ENCODE results near the gene NAP1L5. TPM values are rescaled to one million over a fixed set of nuclear protein-coding genes. Genes with fewer than 3 reads are reported as not detected.

The NAP1L5 gene
- total and polyA plus RNA-seq, 2 experiments from 2014 or later, result 2.0 to 2.4 TPM

GRCh38 chr4:88746206-88746605, 48.6 kb upstream of the NAP1L5 start (continued):
- TF ChIP-seq, protein P1, sequence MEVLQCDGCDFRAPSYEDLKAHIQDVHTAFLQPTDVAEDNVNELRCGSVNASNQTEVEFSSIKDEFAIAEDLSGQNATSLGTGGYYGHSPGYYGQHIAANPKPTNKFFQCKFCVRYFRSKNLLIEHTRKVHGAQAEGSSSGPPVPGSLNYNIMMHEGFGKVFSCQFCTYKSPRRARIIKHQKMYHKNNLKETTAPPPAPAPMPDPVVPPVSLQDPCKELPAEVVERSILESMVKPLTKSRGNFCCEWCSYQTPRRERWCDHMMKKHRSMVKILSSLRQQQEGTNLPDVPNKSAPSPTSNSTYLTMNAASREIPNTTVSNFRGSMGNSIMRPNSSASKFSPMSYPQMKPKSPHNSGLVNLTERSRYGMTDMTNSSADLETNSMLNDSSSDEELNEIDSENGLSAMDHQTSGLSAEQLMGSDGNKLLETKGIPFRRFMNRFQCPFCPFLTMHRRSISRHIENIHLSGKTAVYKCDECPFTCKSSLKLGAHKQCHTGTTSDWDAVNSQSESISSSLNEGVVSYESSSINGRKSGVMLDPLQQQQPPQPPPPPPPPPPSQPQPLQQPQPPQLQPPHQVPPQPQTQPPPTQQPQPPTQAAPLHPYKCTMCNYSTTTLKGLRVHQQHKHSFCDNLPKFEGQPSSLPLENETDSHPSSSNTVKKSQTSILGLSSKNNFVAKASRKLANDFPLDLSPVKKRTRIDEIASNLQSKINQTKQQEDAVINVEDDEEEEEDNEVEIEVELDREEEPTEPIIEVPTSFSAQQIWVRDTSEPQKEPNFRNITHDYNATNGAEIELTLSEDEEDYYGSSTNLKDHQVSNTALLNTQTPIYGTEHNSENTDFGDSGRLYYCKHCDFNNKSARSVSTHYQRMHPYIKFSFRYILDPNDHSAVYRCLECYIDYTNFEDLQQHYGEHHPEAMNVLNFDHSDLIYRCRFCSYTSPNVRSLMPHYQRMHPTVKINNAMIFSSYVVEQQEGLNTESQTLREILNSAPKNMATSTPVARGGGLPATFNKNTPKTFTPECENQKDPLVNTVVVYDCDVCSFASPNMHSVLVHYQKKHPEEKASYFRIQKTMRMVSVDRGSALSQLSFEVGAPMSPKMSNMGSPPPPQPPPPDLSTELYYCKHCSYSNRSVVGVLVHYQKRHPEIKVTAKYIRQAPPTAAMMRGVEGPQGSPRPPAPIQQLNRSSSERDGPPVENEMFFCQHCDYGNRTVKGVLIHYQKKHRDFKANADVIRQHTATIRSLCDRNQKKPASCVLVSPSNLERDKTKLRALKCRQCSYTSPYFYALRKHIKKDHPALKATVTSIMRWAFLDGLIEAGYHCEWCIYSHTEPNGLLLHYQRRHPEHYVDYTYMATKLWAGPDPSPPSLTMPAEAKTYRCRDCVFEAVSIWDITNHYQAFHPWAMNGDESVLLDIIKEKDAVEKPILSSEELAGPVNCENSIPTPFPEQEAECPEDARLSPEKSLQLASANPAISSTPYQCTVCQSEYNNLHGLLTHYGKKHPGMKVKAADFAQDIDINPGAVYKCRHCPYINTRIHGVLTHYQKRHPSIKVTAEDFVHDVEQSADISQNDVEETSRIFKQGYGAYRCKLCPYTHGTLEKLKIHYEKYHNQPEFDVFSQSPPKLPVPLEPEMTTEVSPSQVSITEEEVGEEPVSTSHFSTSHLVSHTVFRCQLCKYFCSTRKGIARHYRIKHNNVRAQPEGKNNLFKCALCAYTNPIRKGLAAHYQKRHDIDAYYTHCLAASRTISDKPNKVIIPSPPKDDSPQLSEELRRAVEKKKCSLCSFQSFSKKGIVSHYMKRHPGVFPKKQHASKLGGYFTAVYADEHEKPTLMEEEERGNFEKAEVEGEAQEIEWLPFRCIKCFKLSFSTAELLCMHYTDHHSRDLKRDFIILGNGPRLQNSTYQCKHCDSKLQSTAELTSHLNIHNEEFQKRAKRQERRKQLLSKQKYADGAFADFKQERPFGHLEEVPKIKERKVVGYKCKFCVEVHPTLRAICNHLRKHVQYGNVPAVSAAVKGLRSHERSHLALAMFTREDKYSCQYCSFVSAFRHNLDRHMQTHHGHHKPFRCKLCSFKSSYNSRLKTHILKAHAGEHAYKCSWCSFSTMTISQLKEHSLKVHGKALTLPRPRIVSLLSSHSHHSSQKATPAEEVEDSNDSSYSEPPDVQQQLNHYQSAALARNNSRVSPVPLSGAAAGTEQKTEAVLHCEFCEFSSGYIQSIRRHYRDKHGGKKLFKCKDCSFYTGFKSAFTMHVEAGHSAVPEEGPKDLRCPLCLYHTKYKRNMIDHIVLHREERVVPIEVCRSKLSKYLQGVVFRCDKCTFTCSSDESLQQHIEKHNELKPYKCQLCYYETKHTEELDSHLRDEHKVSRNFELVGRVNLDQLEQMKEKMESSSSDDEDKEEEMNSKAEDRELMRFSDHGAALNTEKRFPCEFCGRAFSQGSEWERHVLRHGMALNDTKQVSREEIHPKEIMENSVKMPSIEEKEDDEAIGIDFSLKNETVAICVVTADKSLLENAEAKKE (CRISPR knock-in tag; IDR thresholded peaks at IDR 0.05), result no peak

- H3K4me2 ChIP-seq, result no peak overlapping the region
- no peaks in the 10 kb centered on the region for H3K79me2 ChIP-seq (replicated peaks; ENCODE audit: insufficient read depth)
- H3K9me3 Mint-ChIP-seq, result no peaks in the 10 kb centered on the region
- no peaks in the 10 kb centered on the region for H3K27me3 ChIP-seq (ENCODE audit: insufficient read depth)
- peaks cover 13% of the 10 kb centered on the region for H3K4me1 Mint-ChIP-seq
- H3K4me3 ChIP-seq, result no peak overlapping the region
- H3K27me3 Mint-ChIP-seq (ENCODE audit: insufficient read depth, low read depth, poor library complexity), result peaks cover 2% of the 10 kb centered on the region
- H3K36me3 Mint-ChIP-seq (ENCODE audit: low read depth), result peaks cover 23% of the 10 kb centered on the region
- DNase-seq (ENCODE audit: low spot score), result no peak
- no peaks in the 10 kb centered on the region for H4K20me1 ChIP-seq (replicated peaks; ENCODE audit: insufficient read depth)
- no peak overlapping the region for H3K27ac Mint-ChIP-seq
- no peaks in the 10 kb centered on the region for H3F3A ChIP-seq (replicated peaks; ENCODE audit: low read depth)
- no peak overlapping the region for H2AFZ ChIP-seq
- peaks cover 15% of the 10 kb centered on the region for H3K4me1 ChIP-seq (ENCODE audit: insufficient read depth)
- H3K36me3 ChIP-seq (ENCODE audit: insufficient read depth), result peaks cover 6% of the 10 kb centered on the region; the same call in 1 of the 2 replicates
- no peak overlapping the region for H3K27ac ChIP-seq (ENCODE audit: low read depth)
- H3K4me3 Mint-ChIP-seq, result no peak overlapping the region
- no peak for ATAC-seq
- no peaks in the 10 kb centered on the region; the same call in 1 of the 2 replicates for H3K9me2 ChIP-seq (ENCODE audit: insufficient read depth)
- TF ChIP-seq NANOG (IDR thresholded peaks at IDR 0.05; ENCODE audit: borderline replicate concordance), result no peak
- no peak for TF ChIP-seq EZH2 (IDR thresholded peaks at IDR 0.05; ENCODE audit: low read depth, unreplicated experiment)
- TF ChIP-seq, protein P2, sequence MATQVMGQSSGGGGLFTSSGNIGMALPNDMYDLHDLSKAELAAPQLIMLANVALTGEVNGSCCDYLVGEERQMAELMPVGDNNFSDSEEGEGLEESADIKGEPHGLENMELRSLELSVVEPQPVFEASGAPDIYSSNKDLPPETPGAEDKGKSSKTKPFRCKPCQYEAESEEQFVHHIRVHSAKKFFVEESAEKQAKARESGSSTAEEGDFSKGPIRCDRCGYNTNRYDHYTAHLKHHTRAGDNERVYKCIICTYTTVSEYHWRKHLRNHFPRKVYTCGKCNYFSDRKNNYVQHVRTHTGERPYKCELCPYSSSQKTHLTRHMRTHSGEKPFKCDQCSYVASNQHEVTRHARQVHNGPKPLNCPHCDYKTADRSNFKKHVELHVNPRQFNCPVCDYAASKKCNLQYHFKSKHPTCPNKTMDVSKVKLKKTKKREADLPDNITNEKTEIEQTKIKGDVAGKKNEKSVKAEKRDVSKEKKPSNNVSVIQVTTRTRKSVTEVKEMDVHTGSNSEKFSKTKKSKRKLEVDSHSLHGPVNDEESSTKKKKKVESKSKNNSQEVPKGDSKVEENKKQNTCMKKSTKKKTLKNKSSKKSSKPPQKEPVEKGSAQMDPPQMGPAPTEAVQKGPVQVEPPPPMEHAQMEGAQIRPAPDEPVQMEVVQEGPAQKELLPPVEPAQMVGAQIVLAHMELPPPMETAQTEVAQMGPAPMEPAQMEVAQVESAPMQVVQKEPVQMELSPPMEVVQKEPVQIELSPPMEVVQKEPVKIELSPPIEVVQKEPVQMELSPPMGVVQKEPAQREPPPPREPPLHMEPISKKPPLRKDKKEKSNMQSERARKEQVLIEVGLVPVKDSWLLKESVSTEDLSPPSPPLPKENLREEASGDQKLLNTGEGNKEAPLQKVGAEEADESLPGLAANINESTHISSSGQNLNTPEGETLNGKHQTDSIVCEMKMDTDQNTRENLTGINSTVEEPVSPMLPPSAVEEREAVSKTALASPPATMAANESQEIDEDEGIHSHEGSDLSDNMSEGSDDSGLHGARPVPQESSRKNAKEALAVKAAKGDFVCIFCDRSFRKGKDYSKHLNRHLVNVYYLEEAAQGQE (IDR thresholded peaks at IDR 0.05; ENCODE audit: unreplicated experiment), result no peak
- no peak for TF ChIP-seq CREB1 (CRISPR knock-in tag; IDR thresholded peaks at IDR 0.05; ENCODE audit: low read depth)
- TF ChIP-seq STAT1 (IDR thresholded peaks at IDR 0.05; ENCODE audit: unreplicated experiment), result no peak
Observed at GRCh38 chr4:88745581-88746163, 48.0 kb upstream of the NAP1L5 start.

Data from GM23338 (cell line).